ENCODE results near the gene TNNC1.

GRCh38 chr3:52456169-52456799 lies 2.4 kb upstream of the TNNC1 start:
- TF ChIP-seq CTCF (IDR thresholded peaks at IDR 0.05) (no peak), POLR2AphosphoS5 (IDR thresholded peaks at IDR 0.05) (peak in 1 of 2 donors; percentile 43), POLR2A (IDR thresholded peaks at IDR 0.05; ENCODE audit: low read depth) (no peak), EP300 (IDR thresholded peaks at IDR 0.05) (no peak)
